Type B pancreatic cell (in vitro differentiated cells): ENCODE data around the gene AEBP2. TPM values are rescaled to one million over a fixed set of nuclear protein-coding genes. Genes with fewer than 3 reads are reported as not detected.
A peak's percentile ranks its signal among the peaks of the same experiment; 100 is the strongest.
"Not testable (repeated sequence)": the region's sequence is repeated elsewhere in the genome, so short reads cannot be mapped to it uniquely, and the experiment has no call there.

ENCODE experiments used
- DNase-seq: peaks from one replicate; pipeline ENCODE4 v3.0.0; 2021; ENCODE audit warnings: mixed read lengths; ENCODE audit not compliant: unreplicated experiment; ENCODE audit errors: extremely low spot score
- H3K27ac Mint-ChIP-seq: 2 replicates; pipeline ENCODE4 v1.8.0; 2021; ENCODE audit warnings: mild to moderate bottlenecking, mixed read lengths
- H3K27me3 Mint-ChIP-seq: 2 replicates; pipeline ENCODE4 v1.8.0; 2021; ENCODE audit warnings: mixed read lengths
- H3K36me3 Mint-ChIP-seq: 2 replicates; pipeline ENCODE4 v1.8.0; 2021; ENCODE audit warnings: mixed read lengths
- H3K4me1 Mint-ChIP-seq: one replicate; pipeline ENCODE4 v1.8.0; 2021; ENCODE audit warnings: mixed read lengths; ENCODE audit not compliant: unreplicated experiment
- H3K4me3 Mint-ChIP-seq: 2 replicates; pipeline ENCODE4 v1.8.0; 2021; ENCODE audit warnings: mild to moderate bottlenecking, mixed read lengths
- H3K9me3 Mint-ChIP-seq: 2 replicates; pipeline ENCODE4 v1.8.0; 2021; ENCODE audit warnings: mixed read lengths
- CTCF ChIP-seq: fragments of 200-600 bp; sonication (generic); conservative IDR thresholded peaks from 2 replicates; pipeline ENCODE4 v1.5.0; 2021; ENCODE audit warnings: antibody characterized with exemption, mild to moderate bottlenecking
- total RNA-seq: library from RNA; stranded (reverse); gene quantifications from 2 replicates; pipeline ENCODE4 v1.2.1, GENCODE V29; 2021; ENCODE audit warnings: low replicate concordance

The AEBP2 gene
- total RNA-seq, 1 donor from 2014 or later: 45.8 TPM

GRCh38 chr12:19415563-19415962, 23.7 kb upstream of the AEBP2 start:
- Mint-ChIP-seq H3K4me3 (no peak overlapping the region), H3K4me1 (peaks cover 4% of the 10 kb centered on the region), H3K27ac (no peak overlapping the region), H3K36me3 (no peaks in the 10 kb centered on the region), H3K27me3 (peaks cover 6% of the 10 kb centered on the region), H3K9me3 (no peaks in the 10 kb centered on the region)
- no peak for DNase-seq
- TF ChIP-seq CTCF: no peak

- no peak for DNase-seq
- peaks cover 3% of the 10 kb centered on the region for H3K9me3 Mint-ChIP-seq
- no peaks in the 10 kb centered on the region for H3K27me3 Mint-ChIP-seq
- H3K36me3 Mint-ChIP-seq: no peaks in the 10 kb centered on the region
- TF ChIP-seq CTCF: no peak
- no peak overlapping the region for H3K4me3 Mint-ChIP-seq
- no peaks in the 10 kb centered on the region for H3K4me1 Mint-ChIP-seq
- no peak overlapping the region for H3K27ac Mint-ChIP-seq
Measured at GRCh38 chr12:19419086-19419485, 20.2 kb upstream of the AEBP2 start.

GRCh38 chr12:19421503-19422282, 17.6 kb upstream of the AEBP2 start:
- no peak overlapping the region for H3K27ac Mint-ChIP-seq
- H3K27me3 Mint-ChIP-seq: no peaks in the 10 kb centered on the region
- no peak overlapping the region for H3K4me3 Mint-ChIP-seq
- H3K9me3 Mint-ChIP-seq: peaks cover 5% of the 10 kb centered on the region
- no peak for DNase-seq
- TF ChIP-seq CTCF: no peak
- no peaks in the 10 kb centered on the region for H3K36me3 Mint-ChIP-seq
- H3K4me1 Mint-ChIP-seq: no peaks in the 10 kb centered on the region

GRCh38 chr12:19423166-19423930, 15.9 kb upstream of the AEBP2 start:
- Mint-ChIP-seq H3K27me3 (no peaks in the 10 kb centered on the region), H3K9me3 (peaks cover 13% of the 10 kb centered on the region), H3K36me3 (peaks cover 3% of the 10 kb centered on the region), H3K4me3 (no peak overlapping the region), H3K27ac (no peak overlapping the region), H3K4me1 (peaks cover 3% of the 10 kb centered on the region)
- TF ChIP-seq CTCF: no peak
- DNase-seq: peak; percentile 24

GRCh38 chr12:19428246-19428645, 11.0 kb upstream of the AEBP2 start:
- Mint-ChIP-seq H3K36me3 (peaks cover 4% of the 10 kb centered on the region), H3K4me1 (peaks cover 4% of the 10 kb centered on the region), H3K27me3 (no peaks in the 10 kb centered on the region), H3K27ac (peak overlapping the region; percentile 94), H3K9me3 (peaks cover 13% of the 10 kb centered on the region), H3K4me3 (peak overlapping the region; percentile 54)
- TF ChIP-seq CTCF: no peak
- peak; percentile 34 for DNase-seq

GRCh38 chr12:19429491-19429890, 9.8 kb upstream of the AEBP2 start:
- not testable (repeated sequence) for DNase-seq, H3K27me3 Mint-ChIP-seq, H3K9me3 Mint-ChIP-seq, H3K4me3 Mint-ChIP-seq, H3K4me1 Mint-ChIP-seq, H3K36me3 Mint-ChIP-seq
- H3K27ac Mint-ChIP-seq: peak overlapping the region; percentile 29
